Fibroblast of mammary gland (primary cell): ENCODE results near the gene VIPAS39.
A peak's percentile ranks its signal among the peaks of the same experiment; 100 is the strongest.

Source experiments
- DNase-seq: peaks from one replicate; pipeline ENCODE4 v3.0.0-alpha.2; 2010; ENCODE audit warnings: low read depth
- H3K4me3 ChIP-seq: 2 replicates; pipeline ENCODE4 v1.5.1; 2011; ENCODE audit warnings: low read depth, mild to moderate bottlenecking, low read length, moderate library complexity; ENCODE audit not compliant: control insufficient read depth
- CTCF ChIP-seq: conservative IDR thresholded peaks from 2 replicates; pipeline ENCODE4 v1.5.1; 2011; ENCODE audit warnings: low read depth, low read length, inconsistent platforms; ENCODE audit not compliant: control insufficient read depth, insufficient read depth

The VIPAS39 gene

GRCh38 chr14:77473921-77474320, 16.5 kb upstream of the VIPAS39 start:
- TF ChIP-seq CTCF = no peak
- no peak overlapping the region for H3K4me3 ChIP-seq
- DNase-seq = no peak

- H3K4me3 ChIP-seq = no peak overlapping the region
- no peak for DNase-seq
- no peak for TF ChIP-seq CTCF
Observed at GRCh38 chr14:77470224-77470870, 12.9 kb upstream of the VIPAS39 start.

- no peak for TF ChIP-seq CTCF
- no peak overlapping the region for H3K4me3 ChIP-seq
- no peak for DNase-seq
Observed at GRCh38 chr14:77469539-77469938, 12.1 kb upstream of the VIPAS39 start.

GRCh38 chr14:77469067-77469505, 11.7 kb upstream of the VIPAS39 start:
- H3K4me3 ChIP-seq = no peak overlapping the region
- no peak for TF ChIP-seq CTCF
- no peak for DNase-seq

- DNase-seq = no peak
- no peak for TF ChIP-seq CTCF
- H3K4me3 ChIP-seq = no peak overlapping the region
Observed at GRCh38 chr14:77467801-77468200, 10.4 kb upstream of the VIPAS39 start.

- DNase-seq = peak; percentile 82
- peak overlapping the region; percentile 100 for H3K4me3 ChIP-seq
- peak; percentile 74 for TF ChIP-seq CTCF
Observed at GRCh38 chr14:77459072-77459723, 1.8 kb upstream of the VIPAS39 start.
